ENCODE data around the gene ZMIZ2. TPM values are rescaled to one million over a fixed set of nuclear protein-coding genes. Genes with fewer than 3 reads are reported as not detected.

ZMIZ2 gene
- total RNA-seq, 2 donors from 2014 or later, result 30.9 to 50.4 TPM

DNA sequence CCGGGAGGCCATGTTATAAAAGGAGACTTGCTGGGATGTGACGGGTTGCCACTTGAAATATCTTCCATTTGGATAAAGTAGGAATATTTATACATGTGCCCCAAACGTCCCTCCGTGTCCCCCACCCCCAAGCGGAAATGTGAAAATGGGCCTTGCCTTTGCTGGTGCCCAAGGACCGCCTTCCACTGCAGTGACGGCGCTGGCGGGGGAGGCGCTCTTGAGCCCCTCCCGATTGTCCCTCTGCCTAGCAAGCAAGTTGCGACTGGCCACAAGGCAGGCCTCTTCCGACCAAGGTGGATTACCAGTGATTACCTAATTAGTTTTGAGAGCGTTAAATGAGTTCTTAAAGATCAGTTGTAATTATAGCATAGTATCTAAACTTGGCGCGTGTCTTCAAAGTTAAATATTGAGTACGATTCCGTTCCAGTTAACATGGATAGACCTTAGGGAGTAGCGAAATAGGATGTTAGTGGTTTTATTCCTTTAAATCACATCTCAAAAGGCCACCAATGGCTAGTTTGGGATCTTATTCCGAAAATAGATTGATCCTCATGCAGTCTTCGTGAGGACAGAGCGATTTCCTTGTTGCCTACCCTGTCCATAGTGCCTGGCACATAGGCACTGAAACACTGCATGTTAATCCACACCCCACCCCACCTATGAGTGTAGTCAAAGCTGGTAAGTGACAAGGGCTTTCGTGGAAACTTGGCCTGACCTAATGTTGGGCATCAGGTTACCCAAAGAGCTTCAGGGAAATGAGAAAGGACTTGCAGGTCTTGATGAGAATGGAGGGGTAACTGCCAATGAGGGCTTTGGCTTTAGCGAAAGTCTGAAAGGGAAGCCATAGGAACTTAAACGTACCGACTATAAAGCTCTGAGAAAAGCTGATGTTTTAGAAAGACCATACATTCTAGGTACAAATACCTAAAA is 48.9 kb downstream of the ZMIZ2 start:
- WGBS, 2 donors, result 3% methylated on average over 22 to 26 of the region's 26 CpGs
- Histone ChIP-seq H3K27ac (peak overlapping the region; percentile 100), H3K4me3 (peak overlapping the region; percentile 51 to 76), H3K36me3 (replicated peaks in 1 of 2; ENCODE audit: insufficient read depth in 1 of 2, low read depth in 2 of 2) (peaks cover 6 to 20% of the 10 kb centered on the region in 2 donors), H3K9me3 (no peaks in the 10 kb centered on the region), H3K4me1 (peaks cover 19% of the 10 kb centered on the region), H3K27me3 (no peaks in the 10 kb centered on the region)
- DNase-seq (peak; percentile 87 to 93 (median 89)), ATAC-seq (peak; percentile 72)
- intact Hi-C loops (cut with DNase I), result no loop called here
- TF ChIP-seq POLR2A (IDR thresholded peaks at IDR 0.05), result peak in 1 of 3 donors; percentile 49
- TF ChIP-seq, protein P1, sequence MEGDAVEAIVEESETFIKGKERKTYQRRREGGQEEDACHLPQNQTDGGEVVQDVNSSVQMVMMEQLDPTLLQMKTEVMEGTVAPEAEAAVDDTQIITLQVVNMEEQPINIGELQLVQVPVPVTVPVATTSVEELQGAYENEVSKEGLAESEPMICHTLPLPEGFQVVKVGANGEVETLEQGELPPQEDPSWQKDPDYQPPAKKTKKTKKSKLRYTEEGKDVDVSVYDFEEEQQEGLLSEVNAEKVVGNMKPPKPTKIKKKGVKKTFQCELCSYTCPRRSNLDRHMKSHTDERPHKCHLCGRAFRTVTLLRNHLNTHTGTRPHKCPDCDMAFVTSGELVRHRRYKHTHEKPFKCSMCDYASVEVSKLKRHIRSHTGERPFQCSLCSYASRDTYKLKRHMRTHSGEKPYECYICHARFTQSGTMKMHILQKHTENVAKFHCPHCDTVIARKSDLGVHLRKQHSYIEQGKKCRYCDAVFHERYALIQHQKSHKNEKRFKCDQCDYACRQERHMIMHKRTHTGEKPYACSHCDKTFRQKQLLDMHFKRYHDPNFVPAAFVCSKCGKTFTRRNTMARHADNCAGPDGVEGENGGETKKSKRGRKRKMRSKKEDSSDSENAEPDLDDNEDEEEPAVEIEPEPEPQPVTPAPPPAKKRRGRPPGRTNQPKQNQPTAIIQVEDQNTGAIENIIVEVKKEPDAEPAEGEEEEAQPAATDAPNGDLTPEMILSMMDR (IDR thresholded peaks at IDR 0.05), result peak; percentile 13 to 39 (median 35)

DNA sequence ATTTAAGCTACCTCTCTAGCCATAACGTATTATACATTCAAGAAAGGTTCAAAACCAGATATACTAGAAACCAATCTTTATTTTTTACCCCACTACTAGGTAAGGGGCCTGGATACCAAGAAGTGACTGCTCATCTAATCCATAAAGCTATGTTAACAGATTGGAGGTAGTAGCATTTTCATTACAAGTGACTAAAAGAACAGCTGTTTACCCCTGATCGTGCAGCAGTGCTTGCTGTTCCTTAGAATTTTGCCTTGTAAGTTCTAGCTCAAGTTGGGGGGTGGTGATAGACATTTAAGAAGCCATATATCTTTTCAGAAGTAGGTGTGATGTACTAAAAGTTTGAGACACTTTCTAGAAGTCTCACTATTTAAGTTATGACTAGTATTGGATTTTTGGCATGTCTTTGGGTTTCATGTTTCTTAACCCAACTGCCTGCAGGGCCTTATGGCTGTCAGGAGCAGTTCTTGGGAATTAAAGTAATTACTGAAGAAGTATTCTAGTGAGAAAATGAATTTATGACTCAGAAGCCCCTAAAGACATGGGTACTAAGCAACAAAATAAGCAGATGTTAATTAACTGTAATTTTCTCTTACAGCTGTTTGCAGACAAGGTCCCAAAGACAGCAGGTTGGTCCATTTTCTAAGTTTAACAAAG is 50.1 kb downstream of the ZMIZ2 start:
- ATAC-seq, result no peak
- peaks cover 19% of the 10 kb centered on the region for H3K4me1 ChIP-seq
- H3K4me3 ChIP-seq, result no peak overlapping the region
- WGBS, 2 donors, result 12 to 15% methylated on average over 2 of the region's 2 CpGs
- TF ChIP-seq, protein P1 (IDR thresholded peaks at IDR 0.05), result no peak
- TF ChIP-seq POLR2A (IDR thresholded peaks at IDR 0.05), result no peak
- H3K27me3 ChIP-seq, result no peaks in the 10 kb centered on the region
- no peaks in the 10 kb centered on the region for H3K9me3 ChIP-seq
- DNase-seq, result no peak
- peak overlapping the region in 2 of 4 donors; percentile 100 for H3K27ac ChIP-seq
- intact Hi-C loops (cut with DNase I), result no loop called here
- H3K36me3 ChIP-seq (replicated peaks in 1 of 2; ENCODE audit: insufficient read depth in 1 of 2, low read depth in 2 of 2), result peaks cover 6 to 25% of the 10 kb centered on the region in 2 donors

DNA sequence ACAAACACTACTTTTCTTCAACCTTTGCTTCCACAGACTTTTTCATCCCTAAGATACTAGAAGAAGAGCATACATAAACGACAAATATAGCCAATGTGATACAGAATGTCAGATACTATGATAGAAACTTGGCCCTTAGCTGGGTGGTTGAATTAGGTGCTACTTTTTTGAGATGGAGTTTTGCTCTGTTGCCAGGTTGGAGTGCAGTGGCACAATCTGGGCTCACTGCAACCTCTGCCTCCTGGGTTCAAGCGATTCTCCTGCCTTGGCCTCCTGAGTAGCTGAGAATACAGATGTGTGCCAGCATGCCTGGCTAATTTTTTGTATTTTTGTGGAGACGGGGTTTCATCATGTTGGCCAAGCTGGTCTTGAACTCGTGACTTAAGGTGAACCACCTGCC is 51.3 kb downstream of the ZMIZ2 start:
- peaks cover 12 to 25% of the 10 kb centered on the region in 2 donors for H3K36me3 ChIP-seq (replicated peaks in 1 of 2; ENCODE audit: insufficient read depth in 1 of 2, low read depth in 2 of 2)
- H3K9me3 ChIP-seq, result no peaks in the 10 kb centered on the region
- ATAC-seq (no peak), DNase-seq (no peak)
- H3K27ac ChIP-seq, result no peak overlapping the region
- WGBS, 2 donors, result 75 to 82% methylated on average over 4 of the region's 4 CpGs
- H3K27me3 ChIP-seq, result no peaks in the 10 kb centered on the region
- intact Hi-C loops (cut with DNase I), result no loop called here
- TF ChIP-seq POLR2A (IDR thresholded peaks at IDR 0.05), result no peak
- TF ChIP-seq, protein P1 (IDR thresholded peaks at IDR 0.05), result no peak
- H3K4me3 ChIP-seq, result no peak overlapping the region
- H3K4me1 ChIP-seq, result peaks cover 19% of the 10 kb centered on the region

DNA sequence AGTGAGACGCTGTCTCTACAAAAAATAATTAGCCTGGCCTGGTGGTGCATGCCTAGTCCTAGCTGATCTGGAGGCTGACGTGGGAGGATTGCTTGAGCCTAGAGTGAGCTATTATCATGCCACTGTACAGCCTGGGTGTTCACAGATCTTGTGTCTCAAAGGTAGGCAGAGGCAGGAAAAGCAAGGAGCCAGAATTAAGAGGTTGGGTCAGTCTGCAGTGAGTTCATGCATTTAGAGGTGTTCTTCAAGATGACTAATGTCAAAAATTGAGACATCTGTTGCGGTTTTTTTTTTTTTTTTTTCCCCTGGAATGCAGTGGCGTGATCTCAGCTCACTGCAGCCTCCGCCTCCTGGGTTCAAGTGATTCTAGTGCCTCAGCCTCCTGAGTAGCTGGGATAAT is 53.2 kb downstream of the ZMIZ2 start:
- intact Hi-C loops (cut with DNase I), result no loop called here

More for the DNA sequence above, 53.2 kb downstream of the ZMIZ2 start:
- peaks cover 13% of the 10 kb centered on the region for H3K4me1 ChIP-seq
- 91 to 95% methylated on average over 5 of the region's 5 CpGs for WGBS, 2 donors
- ATAC-seq (no peak), DNase-seq (no peak)
- H3K27me3 ChIP-seq, result no peaks in the 10 kb centered on the region
- peaks cover 12 to 25% of the 10 kb centered on the region in 2 donors for H3K36me3 ChIP-seq (replicated peaks in 1 of 2; ENCODE audit: insufficient read depth in 1 of 2, low read depth in 2 of 2)
- no peak overlapping the region for H3K4me3 ChIP-seq
- no peak overlapping the region for H3K27ac ChIP-seq
- TF ChIP-seq, protein P1 (IDR thresholded peaks at IDR 0.05), result no peak
- TF ChIP-seq POLR2A (IDR thresholded peaks at IDR 0.05), result no peak
- no peaks in the 10 kb centered on the region for H3K9me3 ChIP-seq
